Measurements from ENCODE around the gene TCF15.

- TF ChIP-seq CTCF (IDR thresholded peaks at IDR 0.05) (no peak), POLR2A (IDR thresholded peaks at IDR 0.05) (no peak)
Measured at GRCh38 chr20:646868-647233, 36.7 kb upstream of the TCF15 start.
